GM18870 (cell line): ENCODE measurements around the gene EYS.
"Not testable (repeated sequence)": the region's sequence is repeated elsewhere in the genome, so short reads cannot be mapped to it uniquely, and the experiment has no call there.

Experiments
- ATAC-seq: cut with Tn5 transposase; IDR thresholded peaks from one replicate; pipeline ENCODE4 v1.9.1; 2021; ENCODE audit warnings: moderate library complexity; ENCODE audit not compliant: unreplicated experiment

Gene EYS

GRCh38 chr6:64013011-64013410, 1694.0 kb downstream of the EYS start:
- ATAC-seq = no peak

GRCh38 chr6:64012351-64013001, 1694.5 kb downstream of the EYS start:
- ATAC-seq = no peak

- no peak for ATAC-seq
Measured at GRCh38 chr6:64010666-64011065, 1696.4 kb downstream of the EYS start.

DNA sequence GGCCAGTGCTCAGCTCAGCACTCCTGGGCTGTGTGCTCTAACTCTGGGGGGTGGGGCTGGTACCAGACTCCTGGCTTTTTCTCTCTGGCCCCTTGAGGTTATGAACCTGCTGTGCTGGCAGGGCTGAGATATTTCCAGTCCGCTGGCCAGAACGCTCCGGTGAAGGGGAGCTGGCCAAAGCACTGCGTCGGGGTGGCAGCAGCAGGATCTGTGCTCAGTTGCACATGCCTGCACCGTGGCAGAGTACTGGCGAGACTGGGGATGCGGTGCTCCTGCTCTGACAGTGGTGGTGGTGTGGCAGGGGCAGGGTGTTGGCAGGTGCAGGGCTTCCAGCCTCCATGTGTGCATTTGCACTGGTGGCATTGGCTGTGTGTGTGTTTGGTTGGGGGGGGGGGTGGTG, 1697.0 kb downstream of the EYS start:
- ATAC-seq = no peak

GRCh38 chr6:64006246-64006645, 1700.8 kb downstream of the EYS start:
- no peak for ATAC-seq

- ATAC-seq = no peak
Measured at GRCh38 chr6:64000818-64001491, 1706.1 kb downstream of the EYS start.

GRCh38 chr6:63999613-64000012, 1707.4 kb downstream of the EYS start:
- ATAC-seq = no peak

DNA sequence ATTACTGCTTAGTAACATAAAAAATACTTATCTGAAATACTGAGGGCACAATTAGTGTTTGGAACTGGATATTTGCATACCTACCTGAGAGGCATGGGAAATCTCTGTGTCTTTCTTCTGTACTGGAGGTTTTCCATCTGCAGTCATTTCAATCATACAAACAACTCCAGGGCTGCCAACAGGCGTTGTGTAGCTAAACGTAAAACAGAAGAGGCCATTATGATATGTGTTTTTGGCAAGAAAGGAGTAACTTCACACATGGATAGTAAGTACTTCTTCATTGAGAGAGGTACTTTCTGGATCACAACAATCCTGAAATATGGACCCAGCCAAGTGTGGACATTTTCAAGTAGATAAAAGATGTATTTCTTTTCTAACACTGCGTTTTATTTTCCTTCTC, 1708.0 kb downstream of the EYS start:
- ATAC-seq = no peak

DNA sequence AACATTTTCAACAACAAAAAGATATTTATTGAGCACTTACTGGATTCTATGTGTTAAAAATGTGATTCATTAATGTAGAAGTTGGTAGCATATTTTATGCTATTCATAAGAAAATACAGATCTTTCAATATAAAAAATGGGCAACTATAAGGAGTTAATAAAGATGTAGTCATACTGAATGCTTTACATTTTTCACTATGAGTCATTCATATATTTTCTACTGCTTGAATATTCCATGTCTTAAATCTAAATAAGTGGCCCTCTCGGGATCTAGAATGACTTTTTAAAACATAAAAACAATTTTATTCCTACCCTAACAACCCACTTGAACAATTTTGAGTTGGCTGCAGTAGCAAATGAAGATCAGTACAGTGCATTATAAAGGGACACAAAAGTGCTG, 1709.3 kb downstream of the EYS start:
- no peak for ATAC-seq

DNA sequence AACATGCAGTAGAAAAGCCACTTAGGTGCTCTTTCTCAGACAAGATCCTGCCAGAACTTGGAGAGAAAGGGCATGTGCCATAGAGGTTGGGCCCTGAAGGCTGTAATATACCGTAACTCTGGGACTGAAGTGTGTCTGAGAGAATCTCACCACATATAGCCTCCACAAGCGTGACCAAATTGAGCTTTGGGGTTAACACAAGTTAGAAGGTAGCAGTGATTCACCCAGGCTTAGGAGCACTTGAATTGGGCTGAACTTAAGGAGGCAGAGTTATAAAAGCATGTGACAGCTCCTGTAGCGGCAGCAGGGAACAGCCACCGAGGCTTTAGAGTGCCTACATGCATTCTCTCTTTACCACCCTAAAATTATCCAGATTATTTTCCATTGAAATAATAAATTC, 1709.8 kb downstream of the EYS start:
- no peak for ATAC-seq

GRCh38 chr6:63985223-63985622, 1721.8 kb downstream of the EYS start:
- ATAC-seq = no peak

DNA sequence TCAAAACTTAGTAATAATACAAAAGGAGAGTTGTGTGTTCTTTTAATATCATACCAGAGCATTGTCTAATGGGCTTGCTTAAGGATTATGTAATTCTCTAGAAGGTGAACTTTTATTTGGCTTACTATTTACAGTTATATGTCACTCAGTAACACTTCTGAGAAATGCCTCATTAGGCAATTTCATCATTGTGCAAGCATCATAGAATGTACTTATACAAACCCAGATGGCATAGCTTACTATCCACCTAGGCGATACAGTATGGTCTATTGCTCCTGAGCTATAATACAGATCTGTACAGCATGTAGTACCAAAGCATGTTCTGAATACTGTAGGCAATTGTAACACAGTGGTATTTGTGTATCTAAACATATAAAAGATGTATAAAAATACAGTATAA, 1731.3 kb downstream of the EYS start:
- ATAC-seq = no peak

DNA sequence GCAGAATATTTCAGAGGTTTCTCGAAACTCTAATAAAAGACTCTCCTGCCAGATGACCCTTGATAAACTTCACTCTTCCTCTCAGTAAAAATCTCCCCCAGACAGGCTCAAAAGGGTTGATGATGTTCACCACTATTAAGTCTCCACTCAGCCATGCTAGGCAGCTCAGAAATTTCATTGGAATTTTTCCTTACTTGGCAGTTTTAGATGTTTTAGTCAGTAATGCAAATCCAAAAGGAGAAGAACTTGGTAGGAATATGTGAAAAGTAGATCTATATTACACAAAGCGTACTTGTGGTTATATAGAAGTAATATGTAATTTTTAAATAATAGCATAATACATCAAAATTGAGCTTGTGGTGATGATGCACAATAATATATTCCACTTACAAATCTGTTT, 1738.4 kb downstream of the EYS start:
- no peak for ATAC-seq

DNA sequence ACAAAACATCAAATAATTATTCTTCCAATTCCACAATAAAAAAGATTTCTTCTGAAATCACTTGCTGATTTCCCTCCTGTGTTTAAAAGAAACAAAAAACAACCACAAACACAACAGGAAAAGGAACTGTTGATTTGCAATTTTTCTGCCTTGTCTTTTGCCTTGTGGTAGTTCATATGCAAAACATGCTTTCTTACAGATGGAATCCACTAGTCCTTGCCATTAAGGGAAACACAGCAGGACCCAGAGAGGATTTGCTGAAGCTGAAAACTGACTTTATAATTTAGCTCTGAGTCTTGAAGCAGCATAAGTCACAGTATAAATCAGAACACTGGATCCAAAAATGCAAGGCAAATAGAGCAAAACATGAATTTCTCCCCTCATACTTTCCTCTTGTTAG, 1742.7 kb downstream of the EYS start:
- no peak for ATAC-seq

DNA sequence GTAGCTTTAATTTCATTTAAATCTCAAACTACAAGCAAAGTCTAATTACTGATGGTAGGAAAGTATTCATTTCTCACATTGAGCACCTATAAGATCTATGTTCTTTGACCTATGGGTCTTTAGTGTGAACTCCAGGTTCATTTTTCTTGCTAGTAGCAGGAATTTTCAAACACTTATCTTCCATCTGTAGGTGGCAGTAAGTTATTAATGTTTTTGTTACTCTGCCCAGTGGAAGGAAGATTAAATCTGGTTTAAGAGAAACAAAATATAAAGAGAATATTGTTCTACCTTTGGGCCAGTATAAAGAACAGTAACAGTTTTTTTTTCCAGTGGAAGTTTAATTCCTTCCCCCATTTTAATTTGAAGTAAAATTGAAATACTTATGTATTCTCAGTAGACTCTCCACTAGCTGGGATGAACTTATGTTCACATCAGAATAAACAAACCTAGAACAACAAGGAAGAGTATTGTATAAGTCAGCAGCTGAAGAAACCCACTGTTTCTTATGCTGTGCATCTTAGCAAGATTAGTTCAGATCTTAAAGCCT, 1743.2 kb downstream of the EYS start:
- ATAC-seq = no peak

GRCh38 chr6:63953336-63954021, 1753.5 kb downstream of the EYS start:
- not testable (repeated sequence) for ATAC-seq

- ATAC-seq = no peak
Measured at GRCh38 chr6:63947792-63948529, 1759.1 kb downstream of the EYS start.

GRCh38 chr6:63945987-63946386, 1761.0 kb downstream of the EYS start:
- ATAC-seq = no peak

- ATAC-seq = no peak
Measured at GRCh38 chr6:63943826-63944225, 1763.2 kb downstream of the EYS start.

GRCh38 chr6:63941747-63942470, 1765.1 kb downstream of the EYS start:
- ATAC-seq = no peak

DNA sequence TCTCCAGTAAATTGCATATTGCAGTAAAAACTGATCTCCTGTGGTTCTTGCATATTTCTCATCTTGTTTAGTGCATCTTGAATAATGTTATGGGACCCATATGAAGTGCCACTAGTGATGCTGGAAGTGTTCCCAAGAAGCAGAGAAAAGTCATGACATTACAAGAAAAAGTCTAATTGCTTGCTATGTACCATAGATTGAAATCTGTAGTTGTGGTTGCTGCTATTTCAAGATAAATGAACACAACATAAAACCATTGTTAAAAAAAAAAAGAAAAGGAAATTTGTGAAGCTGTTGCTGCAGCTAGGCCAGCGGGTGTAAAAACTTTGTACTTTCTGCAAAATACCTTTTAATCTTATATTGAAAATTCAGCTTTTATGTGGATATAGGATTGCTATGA, 1767.0 kb downstream of the EYS start:
- ATAC-seq = no peak
